Kidney (tissue), 14 donors: ENCODE results near the gene ACOX3. TPM values are rescaled to one million over a fixed set of nuclear protein-coding genes. Genes with fewer than 3 reads are reported as not detected.
A peak's percentile ranks its signal among the peaks of the same experiment; 100 is the strongest.

Experiments used
- DNase-seq, 5 donors: peaks; one replicate each; pipeline ENCODE4 v3.0.0-alpha.2; 2013 to 2020
- FAIRE-seq: peaks from 2 replicates; lab custom pipeline; 2012; peaks lifted over from hg19 to GRCh38; lab: Jason Lieb, UNC
- H3K27ac ChIP-seq, 2 donors: one replicate each; pipeline ENCODE4 v1.7.0; 2013; ENCODE audit warnings: low read depth in 2 of 2, low read length in 2 of 2, inconsistent platforms in 1 of 2
- H3K27me3 ChIP-seq: one replicate; pipeline ENCODE4 v1.7.1; 2013; ENCODE audit warnings: low read length, inconsistent platforms; ENCODE audit not compliant: control insufficient read depth, insufficient read depth
- H3K36me3 ChIP-seq, 3 donors: one replicate each; pipeline versions ENCODE4 v1.7.0 to v1.7.1; 2013; ENCODE audit warnings: low read length in 3 of 3, control low read depth in 1 of 3, inconsistent platforms in 1 of 3; ENCODE audit not compliant: insufficient read depth in 3 of 3, control insufficient read depth in 2 of 3
- H3K4me1 ChIP-seq, 3 donors: one replicate each; pipeline versions ENCODE4 v1.7.0 to v1.7.1; 2013; ENCODE audit warnings: low read length in 3 of 3, inconsistent platforms in 1 of 3, low read depth in 1 of 3; ENCODE audit not compliant: control insufficient read depth in 2 of 3, insufficient read depth in 2 of 3
- H3K4me3 ChIP-seq, 3 donors: one replicate each; pipeline versions ENCODE4 v1.7.0 to v1.8.1; 2013; ENCODE audit warnings: low read length in 3 of 3, control low read depth in 1 of 3, inconsistent platforms in 1 of 3
- H3K9ac ChIP-seq, 3 donors: one replicate each; pipeline versions ENCODE4 v1.7.0 to v1.7.1; 2013; ENCODE audit warnings: low read length in 3 of 3, control low read depth in 1 of 3, inconsistent platforms in 1 of 3
- H3K9me3 ChIP-seq, 3 donors: one replicate each; pipeline versions ENCODE4 v1.7.0 to v1.7.1; 2013; ENCODE audit warnings: low read length in 3 of 3, control low read depth in 1 of 3, inconsistent platforms in 1 of 3; ENCODE audit not compliant: control insufficient read depth in 2 of 3, insufficient read depth in 1 of 3
- intact Hi-C: fragments of 100-400 bp; cut with DNase I; formaldehyde crosslinking; loops from one replicate; pipeline ENCODE4 v1.11.1; 2022
- polyA plus RNA-seq: library from polyadenylated mRNA; stranded (reverse); fragments of 350-450 nt; fragmentation: Illumina TruSeq; extraction: RNeasy Lipid Tissue Mini Kit (QIAGEN cat#74804); gene quantifications from one replicate; pipeline ENCODE4 v1.2.3, GENCODE V29; 2014; ENCODE audit warnings: low read depth, low replicate concordance; ENCODE audit not compliant: insufficient read depth
- total RNA-seq: library from RNA; stranded (reverse); fragmentation: NEBNext Ultra II Directional; extraction: Animal tissue kit (Norgen Biotek cat#: 25700); gene quantifications from one replicate; pipeline ENCODE4 v1.2.1, GENCODE V29; 2021
- TF ChIP-seq, protein P1 (sequence below): IDR thresholded peaks from 3 replicates; pipeline ENCODE4 v1.5.1; 2012; ENCODE audit warnings: mild to moderate bottlenecking, moderate library complexity, borderline replicate concordance; ENCODE audit not compliant: insufficient read depth; ENCODE audit errors: extremely low read depth
- donor health status: control.
- donor health status: control.
- donor health status: control.
- donor health status: control.
- donor health status: control.
- donor health status: DM: yes; HTN: yes; CAD: no.
- donor health status: Normal renal cell carcinoma (clear cell type).

ACOX3 gene
- total and polyA plus RNA-seq, 2 donors from 2014 or later, result 10.1 to 21.7 TPM

DNA sequence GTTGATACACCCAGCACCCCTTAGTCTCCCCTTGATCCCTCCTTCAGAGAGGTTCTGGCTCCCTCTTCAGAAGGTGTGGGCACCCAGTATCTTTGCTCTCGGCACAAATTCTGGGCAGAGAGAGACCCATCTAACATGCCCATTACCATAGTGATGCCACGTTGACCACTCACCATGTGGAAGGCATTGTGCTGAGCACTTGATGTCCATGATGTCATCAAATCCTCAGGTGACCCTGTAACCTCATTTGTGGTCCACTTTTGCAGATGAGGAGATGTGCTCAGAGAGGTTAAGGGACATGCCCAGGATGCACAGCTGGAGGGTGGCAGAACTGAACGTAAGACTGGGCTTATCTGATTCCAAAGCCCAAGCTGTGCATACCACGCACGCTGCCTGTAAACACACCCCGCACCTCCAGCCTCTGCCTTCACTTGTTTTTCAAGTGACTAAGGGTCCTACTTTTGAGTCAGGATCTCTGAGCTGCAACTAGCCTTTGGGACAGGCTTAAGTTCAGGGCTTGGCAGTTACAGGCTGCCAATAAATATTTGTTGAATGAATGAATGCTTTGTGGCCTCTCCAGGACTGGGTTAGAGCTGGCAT is 115.8 kb downstream of the ACOX3 start:
- intact Hi-C loops, result no loop called here
- H3K9me3 ChIP-seq, result peaks cover 0 to 10% (median 0%) of the 10 kb centered on the region in 3 donors
- H3K27me3 ChIP-seq, result no peaks in the 10 kb centered on the region
- DNase-seq (peak in 1 of 5 donors; percentile 13), FAIRE-seq (no peak)
- H3K4me3 ChIP-seq, result no peak overlapping the region
- no peak overlapping the region for H3K9ac ChIP-seq
- peaks cover 0 to 4% (median 4%) of the 10 kb centered on the region in 3 donors for H3K4me1 ChIP-seq
- H3K36me3 ChIP-seq, result no peaks in the 10 kb centered on the region
- TF ChIP-seq, protein P1, sequence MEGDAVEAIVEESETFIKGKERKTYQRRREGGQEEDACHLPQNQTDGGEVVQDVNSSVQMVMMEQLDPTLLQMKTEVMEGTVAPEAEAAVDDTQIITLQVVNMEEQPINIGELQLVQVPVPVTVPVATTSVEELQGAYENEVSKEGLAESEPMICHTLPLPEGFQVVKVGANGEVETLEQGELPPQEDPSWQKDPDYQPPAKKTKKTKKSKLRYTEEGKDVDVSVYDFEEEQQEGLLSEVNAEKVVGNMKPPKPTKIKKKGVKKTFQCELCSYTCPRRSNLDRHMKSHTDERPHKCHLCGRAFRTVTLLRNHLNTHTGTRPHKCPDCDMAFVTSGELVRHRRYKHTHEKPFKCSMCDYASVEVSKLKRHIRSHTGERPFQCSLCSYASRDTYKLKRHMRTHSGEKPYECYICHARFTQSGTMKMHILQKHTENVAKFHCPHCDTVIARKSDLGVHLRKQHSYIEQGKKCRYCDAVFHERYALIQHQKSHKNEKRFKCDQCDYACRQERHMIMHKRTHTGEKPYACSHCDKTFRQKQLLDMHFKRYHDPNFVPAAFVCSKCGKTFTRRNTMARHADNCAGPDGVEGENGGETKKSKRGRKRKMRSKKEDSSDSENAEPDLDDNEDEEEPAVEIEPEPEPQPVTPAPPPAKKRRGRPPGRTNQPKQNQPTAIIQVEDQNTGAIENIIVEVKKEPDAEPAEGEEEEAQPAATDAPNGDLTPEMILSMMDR, result no peak
- H3K27ac ChIP-seq, result no peak overlapping the region

DNA sequence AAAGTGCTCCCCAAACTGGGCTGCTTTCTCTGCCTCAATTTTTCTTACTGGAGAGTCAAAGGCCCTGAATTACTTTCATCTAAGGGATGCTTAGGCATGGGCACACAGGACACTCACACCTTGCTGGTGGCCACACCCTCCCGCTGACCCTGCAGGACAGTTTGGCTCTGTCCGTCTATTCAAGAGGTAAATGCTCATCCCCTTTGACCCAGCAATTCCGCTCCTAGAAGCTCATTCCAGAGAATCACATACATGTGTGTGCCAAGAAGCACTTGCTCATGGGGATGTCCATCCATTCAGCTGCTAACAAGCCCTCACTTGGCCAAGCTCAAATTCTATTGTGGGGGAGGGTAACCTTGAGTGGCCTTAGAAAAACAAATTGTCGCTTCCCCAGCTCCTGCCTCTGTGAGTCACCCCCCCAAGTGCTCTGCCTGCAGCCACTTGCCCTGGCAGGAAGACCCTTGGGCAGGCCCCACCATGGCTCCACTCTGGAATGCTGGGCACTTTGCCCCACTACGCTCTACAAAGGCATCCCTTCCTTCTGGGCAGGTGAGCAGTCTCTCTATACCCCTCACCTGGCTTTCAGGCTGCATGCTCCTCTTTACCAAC is 116.5 kb downstream of the ACOX3 start:
- intact Hi-C loops, result no loop called here
- TF ChIP-seq, protein P1, result no peak
- no peak overlapping the region for H3K27ac ChIP-seq
- no peaks in the 10 kb centered on the region for H3K36me3 ChIP-seq
- DNase-seq, result peak in 1 of 5 donors; percentile 27
- H3K4me1 ChIP-seq, result peaks cover 0 to 2% (median under 1%) of the 10 kb centered on the region in 3 donors
- H3K9ac ChIP-seq, result no peak overlapping the region
- H3K9me3 ChIP-seq, result peaks cover 0 to 10% (median 0%) of the 10 kb centered on the region in 3 donors
- H3K27me3 ChIP-seq, result no peaks in the 10 kb centered on the region
- no peak for FAIRE-seq
- no peak overlapping the region for H3K4me3 ChIP-seq

DNA sequence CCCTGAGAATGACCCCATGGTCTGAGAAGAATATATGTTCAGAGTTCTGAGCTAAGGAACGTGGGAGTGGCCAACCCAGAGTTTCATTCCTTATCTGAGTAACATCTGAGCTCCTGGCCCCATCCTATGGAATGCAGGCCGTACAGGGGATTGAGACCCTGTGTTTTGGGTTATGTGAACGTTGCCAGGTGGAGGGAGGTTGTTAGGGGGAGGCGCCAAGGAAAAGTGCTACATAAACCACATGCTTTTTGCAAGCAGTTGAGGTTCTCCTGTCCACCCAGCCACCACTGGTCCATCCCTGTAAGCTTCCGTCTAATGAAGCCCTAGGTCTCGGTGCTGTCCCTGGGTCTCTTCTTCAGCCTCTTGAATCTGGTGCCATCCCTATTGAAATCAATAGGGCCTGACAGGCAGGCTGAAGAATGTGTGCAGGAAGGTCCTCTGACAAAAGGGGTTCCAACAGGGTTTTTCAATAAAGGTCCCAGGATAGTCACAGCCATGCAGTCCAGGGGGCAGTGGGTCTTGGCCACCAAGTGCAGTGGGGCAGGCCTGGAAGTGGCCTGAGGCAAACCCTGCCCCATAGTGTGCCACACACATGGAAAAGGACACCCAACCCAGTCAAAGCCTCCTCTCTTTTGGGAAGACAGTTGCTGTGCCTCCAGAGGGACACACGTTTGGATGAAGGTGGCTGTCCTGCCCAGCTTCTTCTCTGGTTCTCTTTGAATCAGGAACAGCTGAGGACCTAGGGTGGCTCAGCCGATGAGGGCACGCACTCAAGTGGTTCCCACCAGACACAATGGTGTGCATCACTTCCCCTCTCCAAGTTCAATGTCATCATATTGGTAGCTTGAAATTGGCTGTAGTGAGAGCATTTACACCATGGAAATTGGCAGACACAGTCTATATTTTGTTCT is 117.5 kb downstream of the ACOX3 start:
- FAIRE-seq, result no peak
- peaks cover 0 to 2% (median 0%) of the 10 kb centered on the region in 3 donors for H3K4me1 ChIP-seq
- H3K9ac ChIP-seq, result no peak overlapping the region
- TF ChIP-seq, protein P1, result no peak
- H3K27me3 ChIP-seq, result no peaks in the 10 kb centered on the region
- H3K27ac ChIP-seq, result no peak overlapping the region
- intact Hi-C loops, result no loop called here
- H3K9me3 ChIP-seq, result peaks cover 0 to 10% (median 0%) of the 10 kb centered on the region in 3 donors
- H3K4me3 ChIP-seq, result no peak overlapping the region
- H3K36me3 ChIP-seq, result no peaks in the 10 kb centered on the region
- DNase-seq, result peak in 3 of 5 donors; percentile 37 to 54 (median 39)
